H1 (cell line): ENCODE data around the gene TCF4. TPM values are rescaled to one million over a fixed set of nuclear protein-coding genes. Genes with fewer than 3 reads are reported as not detected.

Experiments used
- CBX5 ChIP-seq: fragments of 300-800, 300-1000 bp; sonication (generic); IDR thresholded peaks from 2 replicates; pipeline ENCODE4 v1.7.1; 2016; ENCODE audit warnings: antibody characterized with exemption, low read length, low read depth
- CHD7 ChIP-seq: fragments of 300-600 bp; sonication (generic); IDR thresholded peaks from 2 replicates; pipeline ENCODE4 v1.7.1; 2012; ENCODE audit warnings: low read length, moderate library complexity, mild to moderate bottlenecking, inconsistent platforms; ENCODE audit not compliant: insufficient replicate concordance
- KDM1A ChIP-seq: fragments of 200-600, 300-600 bp; sonication (generic); IDR thresholded peaks from 2 replicates; pipeline ENCODE4 v1.7.1; 2016; ENCODE audit warnings: mild to moderate bottlenecking, low read length, borderline replicate concordance
- KDM5A ChIP-seq: fragments of 200-600 bp; IDR thresholded peaks from 2 replicates; pipeline ENCODE4 v1.7.1; 2012; ENCODE audit warnings: mild to moderate bottlenecking, low read length, inconsistent platforms, mixed read lengths
- MAX ChIP-seq: IDR thresholded peaks from 2 replicates; pipeline ENCODE4 v1.6.1; 2012; ENCODE audit warnings: inconsistent platforms
- POU5F1 ChIP-seq: IDR thresholded peaks from 2 replicates; pipeline ENCODE4 v1.6.1; 2011; ENCODE audit warnings: low read depth, mild to moderate bottlenecking, low read length, moderate library complexity
- RXRA ChIP-seq: IDR thresholded peaks from 2 replicates; pipeline ENCODE4 v1.6.1; 2011; ENCODE audit warnings: low read depth, mild to moderate bottlenecking, low read length, moderate library complexity; ENCODE audit not compliant: insufficient read depth
- SAP30 ChIP-seq: fragments of 300-600 bp; sonication (generic); IDR thresholded peaks from 2 replicates; pipeline ENCODE4 v1.7.1; 2012; ENCODE audit warnings: low read length, moderate library complexity, mild to moderate bottlenecking, inconsistent platforms; ENCODE audit not compliant: insufficient read depth, insufficient replicate concordance
- SIRT6 ChIP-seq: IDR thresholded peaks from one replicate; pipeline ENCODE4 v1.7.1; 2012; ENCODE audit warnings: low read length, inconsistent platforms
- SP2 ChIP-seq: IDR thresholded peaks from 2 replicates; pipeline ENCODE4 v1.6.1; 2012; ENCODE audit warnings: mild to moderate bottlenecking, low read length, inconsistent platforms
- SP4 ChIP-seq: IDR thresholded peaks from 2 replicates; pipeline ENCODE4 v1.6.1; 2012; ENCODE audit warnings: low read length, inconsistent platforms
- SRF ChIP-seq: IDR thresholded peaks from 2 replicates; pipeline ENCODE4 v1.6.1; 2011; ENCODE audit warnings: mild to moderate bottlenecking, low read depth, low read length, moderate library complexity
- TCF12 ChIP-seq: IDR thresholded peaks from 2 replicates; pipeline ENCODE4 v1.6.1; 2011; ENCODE audit warnings: low read depth, mild to moderate bottlenecking, low read length
- polyA plus RNA-seq, 7 experiments: library from polyadenylated mRNA; depleted of rRNA in 3 of 7; stranded (reverse) in 5 of 7; unstranded in 2 of 7; fragments of >200 nt in 5 of 7; fragments of 200-250 nt in 2 of 7; gene quantifications; 1 replicate in 5 of 7; 2 replicates in 1 of 7; 4 replicates in 1 of 7; pipeline versions ENCODE4 v1.2.1 to v1.2.3, GENCODE V29; 2011 to 2013; ENCODE audit warnings: missing spikeins in 2 of 7, mixed read lengths in 2 of 7
- total RNA-seq: library from RNA; stranded (reverse); fragmentation: NEBNext Ultra II Directional; extraction: Animal tissue kit (Norgen Biotek cat#: 25700); gene quantifications from 2 replicates; pipeline ENCODE4 v1.2.1, GENCODE V29; 2021

TCF4 gene
- total and polyA plus RNA-seq, 2 of the 8 experiments (the other 6 are each of a cell fraction or from before 2014, with no cell fraction given) = 59.3 to 118 TPM

GRCh38 chr18:55226044-55226443 is 361.9 kb downstream of the TCF4 start (continued):
- TF ChIP-seq CHD7 (no peak), RXRA (no peak), SIRT6 (no peak), CBX5 (no peak), KDM5A (no peak), TCF12 (no peak), POU5F1 (no peak), SAP30 (no peak), KDM1A (no peak), MAX (no peak), SP2 (no peak), SRF (no peak), SP4 (no peak)
